Forelimb muscle (tissue), 1 donor: Measurements from ENCODE around the gene STKLD1. TPM values are rescaled to one million over a fixed set of nuclear protein-coding genes. Genes with fewer than 3 reads are reported as not detected.
"Not testable (repeated sequence)": the region's sequence is repeated elsewhere in the genome, so short reads cannot be mapped to it uniquely, and the experiment has no call there.

Source experiments
- DNase-seq: peaks from one replicate; pipeline ENCODE4 v3.0.0-alpha.2; 2013; ENCODE audit warnings: low read depth
- polyA plus RNA-seq: library from polyadenylated mRNA; unstranded; fragments of 120-200 nt; gene quantifications from one replicate; pipeline ENCODE4 v1.2.1, GENCODE V29; 2013; ENCODE audit not compliant: insufficient read length

STKLD1 gene
- polyA plus RNA-seq: 2.2 TPM

DNA sequence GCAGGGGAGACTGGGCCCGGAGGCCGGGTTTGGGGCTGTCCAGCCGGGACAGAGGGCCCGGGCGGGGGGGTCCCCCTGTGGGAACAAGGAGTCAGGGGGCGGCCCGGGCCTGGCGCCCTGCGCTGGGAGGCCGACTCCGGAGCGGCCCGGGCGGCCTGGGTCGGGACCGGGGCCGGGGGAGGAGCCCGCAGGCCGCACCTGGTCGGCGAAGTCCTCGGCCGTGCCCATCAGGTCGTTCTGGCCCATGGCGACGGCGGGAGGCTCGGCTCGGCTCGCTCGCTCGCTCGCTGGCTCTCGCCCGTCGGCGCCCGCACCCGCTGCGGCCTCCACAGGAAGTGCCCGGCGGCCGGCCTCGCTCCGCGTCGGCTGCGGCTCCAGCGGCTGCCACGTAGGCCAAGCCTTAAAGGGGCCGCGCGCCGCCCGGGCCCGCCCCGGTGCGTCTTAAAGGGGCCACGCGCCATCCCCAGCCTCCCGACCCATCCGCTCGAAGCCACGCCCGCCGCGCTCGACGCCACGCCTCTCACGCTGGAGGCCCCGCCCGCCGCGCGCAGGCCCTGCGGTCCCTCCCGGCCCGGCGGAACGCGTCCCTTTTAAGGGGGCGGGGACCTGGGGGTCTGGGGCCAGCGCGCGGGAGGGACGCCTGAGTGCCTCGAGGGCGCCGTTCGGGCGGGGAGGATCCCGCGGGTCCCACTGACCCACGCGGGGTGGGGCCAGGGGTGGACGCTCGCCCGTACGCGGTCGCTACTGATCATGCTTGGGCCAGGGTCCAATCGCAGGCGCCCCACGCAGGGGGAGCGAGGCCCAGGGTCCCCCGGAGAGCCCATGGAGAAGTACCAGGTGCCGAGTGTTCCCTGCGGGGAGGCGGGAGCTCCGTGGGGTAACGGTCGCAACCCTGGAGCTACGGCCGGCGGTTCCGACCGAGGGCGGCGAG, at the start of gene STKLD1, which contains the start of gene SURF4:
TSS of gene STKLD1 (plus strand) at position 643 of the 931 bp plus-strand sequence. CDS start at position 751, 108 bp downstream.
TSS of gene SURF4 (minus strand) at position 337 of the 931 bp plus-strand sequence. CDS start at position 246, 91 bp downstream.
- DNase-seq: peak; percentile 74

DNA sequence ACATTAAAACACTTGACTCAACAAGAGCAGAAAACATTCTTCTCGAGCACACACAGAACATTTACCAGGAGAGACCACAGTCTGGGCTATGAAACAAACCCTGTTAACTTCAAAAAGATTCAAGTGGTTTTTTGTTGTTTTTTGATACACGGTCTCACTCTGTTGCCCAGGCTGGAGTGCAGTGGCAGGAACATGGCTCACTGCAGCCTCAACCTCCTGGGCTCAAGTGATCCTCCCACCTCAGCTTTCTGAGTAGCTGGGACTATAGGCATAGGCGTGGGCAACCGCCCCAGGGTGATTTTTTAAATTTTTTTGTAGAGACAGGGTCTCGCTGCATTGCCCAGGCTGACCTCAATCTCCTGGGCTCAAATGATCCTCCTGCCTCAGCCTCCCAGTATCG, 49.1 kb upstream of the STKLD1 start:
- DNase-seq: not testable (repeated sequence)

DNA sequence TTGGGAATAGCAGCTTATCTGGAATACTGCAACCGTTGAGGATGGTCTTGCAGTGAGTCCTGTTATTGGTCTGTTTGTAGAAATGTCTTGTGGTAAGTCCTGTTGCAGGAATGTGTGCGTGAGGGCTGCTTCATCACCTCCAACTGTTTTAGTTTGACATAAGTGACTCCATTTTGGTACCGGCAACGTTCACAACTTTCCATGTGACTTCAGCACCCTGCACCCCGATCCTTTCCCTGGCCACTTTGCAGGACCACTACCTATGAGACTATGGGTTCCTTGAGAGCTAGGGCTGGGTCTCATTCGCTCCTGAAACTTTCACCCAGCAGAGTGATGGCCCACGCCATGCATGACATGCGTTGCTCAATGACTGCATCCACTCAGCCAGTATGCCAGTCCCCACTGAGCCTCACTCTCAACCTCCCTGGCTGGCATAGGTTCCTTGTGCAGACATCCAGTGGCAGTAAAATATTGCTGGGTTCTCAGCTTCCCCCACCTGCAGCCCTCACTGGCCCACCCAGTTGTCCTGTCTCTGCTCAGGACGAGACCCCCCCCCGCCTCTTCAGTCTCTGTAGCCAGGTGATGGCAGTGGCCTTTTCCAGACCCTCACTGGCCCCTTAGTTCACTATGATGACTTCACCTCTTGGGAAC, 48.2 kb upstream of the STKLD1 start:
- no peak for DNase-seq

DNA sequence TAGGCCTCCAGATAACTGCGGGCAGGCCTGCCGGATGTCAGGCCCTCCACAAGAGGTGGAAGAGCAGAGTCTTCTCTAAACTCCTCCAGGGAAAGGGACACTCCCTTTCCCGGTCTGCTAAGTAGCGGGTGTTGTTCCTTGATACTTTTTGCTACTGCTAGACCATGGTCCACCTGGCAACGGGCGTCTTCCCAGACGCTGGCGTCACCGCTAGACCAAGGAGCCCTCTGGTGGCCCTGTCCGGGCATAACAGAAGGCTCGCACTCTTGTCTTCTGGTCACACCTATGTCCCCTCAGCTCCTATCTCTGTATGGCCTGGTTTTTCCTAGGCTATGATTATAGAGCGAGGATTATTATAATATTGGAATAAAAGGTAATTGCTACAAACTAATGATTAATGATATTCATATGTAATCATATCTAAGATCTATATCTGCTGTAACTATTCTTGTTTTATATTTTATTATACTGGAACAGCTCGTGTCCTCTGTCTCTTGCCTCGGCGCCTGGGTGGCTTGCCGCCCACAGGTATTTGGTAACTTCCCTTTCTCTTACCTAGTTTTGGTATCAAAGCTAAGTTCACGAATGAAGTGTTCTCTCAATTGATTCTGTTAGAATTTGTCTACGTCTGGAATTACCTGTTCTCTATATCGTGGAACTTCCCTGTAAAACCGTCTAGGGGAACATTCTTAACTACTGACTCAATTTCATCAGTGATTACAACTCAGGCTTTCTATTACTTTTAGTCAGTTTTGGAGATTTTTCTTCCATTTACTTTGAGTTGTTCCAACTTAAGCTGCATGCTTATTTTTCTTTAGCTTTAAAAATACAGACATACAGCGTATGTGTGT, 46.6 kb upstream of the STKLD1 start:
- DNase-seq: not testable (repeated sequence)

DNA sequence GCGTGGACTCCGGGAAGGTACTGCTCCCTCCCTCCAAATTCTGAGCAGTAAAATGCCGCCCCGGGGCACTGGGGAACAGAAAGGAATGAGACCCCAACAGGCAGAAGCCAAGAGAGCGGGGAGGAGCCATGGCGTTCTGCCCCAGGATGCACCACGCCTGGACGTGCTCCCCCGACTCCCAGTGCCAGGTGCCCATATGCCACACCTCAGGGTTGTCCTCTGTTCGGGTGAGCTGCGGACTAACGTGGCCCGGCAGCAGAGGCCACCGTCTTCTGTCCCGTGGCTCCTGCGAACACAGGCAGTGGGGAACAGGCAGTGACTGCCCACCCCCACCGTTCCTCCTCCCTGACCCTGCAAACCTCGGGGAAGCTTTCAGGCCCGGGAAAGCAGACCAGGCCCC, 44.9 kb upstream of the STKLD1 start:
- DNase-seq: no peak

DNA sequence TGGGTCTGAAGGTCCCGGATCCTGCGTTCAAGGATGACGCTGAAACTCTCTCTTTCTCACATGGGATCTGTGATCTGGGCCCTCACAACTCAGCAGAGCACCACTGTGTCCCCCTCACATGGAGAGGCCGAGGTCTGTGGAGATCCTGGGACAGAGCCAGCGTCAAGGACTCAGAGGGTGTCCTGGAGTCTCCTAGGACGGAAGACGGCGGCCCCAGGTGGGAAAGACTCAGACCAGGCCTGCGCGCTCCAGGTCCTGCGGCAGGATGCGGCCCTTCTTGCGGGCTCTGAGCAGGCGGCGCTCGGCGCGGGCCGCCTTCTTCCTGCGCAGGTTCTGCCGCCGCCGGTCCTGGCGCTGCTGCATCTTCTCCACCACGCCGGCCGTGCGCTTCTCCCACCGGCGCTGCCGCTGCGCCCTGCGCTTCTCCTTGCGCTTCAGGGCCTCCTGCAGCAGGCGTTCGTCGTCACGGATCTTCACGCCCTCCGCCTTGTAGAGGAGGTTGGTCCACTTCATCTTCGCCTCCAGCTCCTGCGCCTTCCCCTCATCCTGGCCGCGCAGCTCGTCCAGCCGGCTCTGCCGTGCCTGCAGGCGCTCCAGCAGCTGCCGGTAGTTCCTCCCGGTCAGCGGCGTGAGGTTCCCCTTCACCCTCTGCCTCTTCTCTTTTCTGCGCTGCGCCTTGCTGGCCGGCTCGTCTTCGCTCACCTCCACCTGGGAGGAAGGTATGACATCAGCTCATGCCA, 44.4 kb upstream of the STKLD1 start:
- no peak for DNase-seq

DNA sequence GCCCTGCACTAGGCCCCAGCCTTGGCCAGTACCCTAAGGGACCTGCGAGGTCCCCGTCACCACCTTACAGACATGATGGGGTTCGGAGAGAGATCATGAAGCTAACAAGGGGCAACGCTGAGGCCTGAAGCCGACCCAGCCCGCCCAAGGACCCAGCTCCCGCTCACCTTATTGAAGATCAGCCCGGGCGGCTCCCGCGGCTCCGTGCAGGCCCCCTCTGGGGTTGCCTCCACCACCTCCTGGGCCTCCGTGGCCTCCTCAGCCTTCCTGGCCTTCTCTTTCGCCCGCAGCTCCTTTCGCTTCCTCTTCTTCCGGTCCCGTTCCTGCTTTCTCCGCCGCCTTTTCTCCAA, 43.8 kb upstream of the STKLD1 start:
- DNase-seq: no peak

DNA sequence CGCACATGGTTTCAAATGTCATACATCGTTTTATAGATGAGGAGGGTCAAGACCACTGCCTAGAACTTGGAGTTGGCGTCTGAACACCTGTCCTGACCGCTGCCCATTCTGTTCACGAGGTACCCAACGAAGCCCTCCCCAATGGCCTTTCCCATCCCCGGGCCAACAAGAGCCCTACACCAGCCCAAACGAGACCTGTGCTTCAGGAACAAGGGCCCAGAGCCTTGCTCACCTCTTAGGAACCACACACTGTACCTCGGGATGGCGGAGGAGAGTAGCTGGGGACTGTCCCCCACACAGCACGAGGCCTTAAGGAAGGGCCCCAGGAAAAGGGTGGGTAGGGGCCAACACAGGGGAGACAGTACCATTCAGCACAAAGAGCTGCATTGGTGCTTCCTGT, 43.2 kb upstream of the STKLD1 start:
- no peak for DNase-seq

DNA sequence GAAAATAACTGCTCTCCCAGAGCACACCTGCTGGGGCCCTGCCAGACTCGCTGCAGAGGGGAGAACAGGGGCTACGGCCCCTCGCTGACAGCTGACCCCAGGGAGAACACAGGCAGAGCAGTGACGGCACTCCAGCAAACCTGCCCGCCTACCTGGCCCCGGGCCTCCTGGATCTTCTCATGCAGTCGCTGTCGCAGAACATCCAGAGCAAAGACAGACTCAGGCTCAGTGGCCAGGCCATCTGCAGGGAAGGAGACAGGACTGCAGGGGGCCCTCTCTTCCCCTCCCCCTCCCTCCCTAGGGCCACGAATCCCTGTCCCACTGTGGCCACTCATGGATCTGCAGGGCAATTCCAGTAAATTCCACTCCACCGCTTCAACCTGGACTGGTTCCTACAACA, 42.6 kb upstream of the STKLD1 start:
- no peak for DNase-seq

DNA sequence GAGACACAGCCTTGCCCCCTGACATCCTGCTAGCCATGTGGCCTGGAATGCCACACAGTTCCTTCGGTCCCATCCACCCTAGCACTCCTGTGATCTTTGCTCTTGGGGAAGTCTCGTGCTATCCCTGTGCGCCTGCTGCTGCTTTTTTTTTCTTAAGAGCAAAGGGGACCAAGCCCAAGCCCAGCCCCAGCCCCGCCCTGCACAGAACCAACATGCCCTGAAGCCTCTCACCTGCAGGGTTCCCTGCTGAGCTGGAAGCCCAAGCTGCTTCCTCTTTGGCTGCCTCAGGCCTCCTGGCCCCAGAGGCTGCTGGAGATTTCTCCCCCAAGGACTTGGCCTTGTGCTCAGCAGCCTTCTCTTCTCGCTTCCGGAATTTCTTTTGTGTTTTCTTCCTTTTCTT, 42.0 kb upstream of the STKLD1 start:
- DNase-seq: no peak

DNA sequence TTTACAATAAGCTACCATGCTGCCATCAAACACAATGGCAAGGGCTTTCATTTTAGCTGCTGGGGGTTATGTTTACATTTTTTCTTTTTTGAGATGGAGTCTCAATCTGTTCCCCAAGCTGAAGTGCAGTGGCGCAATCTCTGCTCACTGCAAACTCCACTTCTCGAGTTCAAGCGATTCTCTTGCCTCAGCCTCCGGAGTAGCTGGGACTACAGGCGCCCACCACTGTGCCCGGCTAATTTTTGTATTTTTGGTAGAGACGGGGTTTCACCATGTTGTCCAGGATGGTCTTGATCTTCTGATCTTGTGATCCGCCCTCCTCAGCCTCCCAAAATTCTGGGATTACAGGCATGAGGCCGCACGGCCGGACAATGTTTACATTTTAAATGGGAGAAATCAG, 41.3 kb upstream of the STKLD1 start:
- DNase-seq: not testable (repeated sequence)

DNA sequence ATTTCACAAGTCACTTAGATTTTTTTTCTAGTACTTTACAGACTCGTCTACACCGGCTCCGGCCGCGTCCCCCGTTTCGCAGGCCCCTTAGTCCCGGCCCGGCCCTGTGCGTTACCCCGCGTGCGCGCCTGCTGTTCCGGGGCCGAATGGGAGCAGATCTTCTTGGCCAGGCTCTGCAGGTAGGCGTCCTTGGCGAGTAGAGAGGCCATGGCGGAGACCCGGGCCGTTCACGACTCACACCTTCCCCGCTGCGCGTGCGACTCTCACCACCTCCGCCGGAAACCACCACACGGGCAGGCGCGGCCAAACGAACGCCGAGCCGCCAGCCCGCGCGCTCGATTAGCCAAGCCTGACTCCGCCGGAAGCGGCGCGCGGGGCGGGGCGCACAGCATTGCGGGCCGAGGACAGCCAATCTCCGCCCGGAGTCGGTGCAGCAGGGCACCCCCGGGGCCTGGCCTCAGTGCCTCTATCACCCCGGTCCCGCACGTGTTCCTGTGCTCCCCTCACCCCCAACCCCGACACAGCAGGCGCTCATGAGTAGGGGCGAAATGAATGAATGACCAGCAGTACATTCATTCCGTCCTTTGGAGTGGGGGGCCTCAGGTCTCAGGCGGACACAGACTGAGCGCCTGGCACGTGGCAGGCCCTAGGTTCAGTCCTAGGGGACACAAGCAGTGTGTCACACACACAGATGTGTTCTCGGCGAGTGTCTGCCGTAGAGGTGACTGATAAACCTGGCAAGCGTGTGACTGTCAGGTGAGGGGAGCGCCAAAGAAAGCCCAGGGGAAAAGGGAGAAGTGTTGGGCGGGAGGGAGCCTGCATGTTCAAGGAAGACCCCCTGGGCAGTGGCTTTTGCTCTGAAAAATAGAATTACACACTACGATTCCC, 40.0 kb upstream of the STKLD1 start, which contains the start of gene SURF6:
TSS of gene SURF6 (minus strand) at position 265 of the 888 bp plus-strand sequence. CDS start at position 209, 56 bp downstream.
- peak; percentile 66 for DNase-seq

DNA sequence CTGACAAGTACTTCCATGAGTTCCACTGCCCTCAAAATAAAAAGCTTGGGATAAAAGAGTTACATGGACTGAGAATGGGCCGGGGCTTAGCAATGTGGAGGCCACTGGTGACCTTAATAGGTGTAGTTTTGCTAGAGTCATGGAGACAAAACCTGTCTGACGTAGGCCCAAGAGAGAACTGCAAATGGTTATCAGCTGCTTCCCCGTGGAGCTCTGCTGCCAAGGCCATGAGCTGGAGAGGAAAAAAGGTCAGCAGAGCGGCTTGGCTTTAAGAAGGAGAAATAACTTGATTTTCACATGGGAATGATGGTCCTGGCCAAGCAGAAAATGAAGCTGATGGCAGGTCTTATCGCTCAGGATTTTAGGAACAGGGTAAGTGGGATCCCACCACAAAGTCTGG, 36.5 kb upstream of the STKLD1 start:
- DNase-seq: no peak

DNA sequence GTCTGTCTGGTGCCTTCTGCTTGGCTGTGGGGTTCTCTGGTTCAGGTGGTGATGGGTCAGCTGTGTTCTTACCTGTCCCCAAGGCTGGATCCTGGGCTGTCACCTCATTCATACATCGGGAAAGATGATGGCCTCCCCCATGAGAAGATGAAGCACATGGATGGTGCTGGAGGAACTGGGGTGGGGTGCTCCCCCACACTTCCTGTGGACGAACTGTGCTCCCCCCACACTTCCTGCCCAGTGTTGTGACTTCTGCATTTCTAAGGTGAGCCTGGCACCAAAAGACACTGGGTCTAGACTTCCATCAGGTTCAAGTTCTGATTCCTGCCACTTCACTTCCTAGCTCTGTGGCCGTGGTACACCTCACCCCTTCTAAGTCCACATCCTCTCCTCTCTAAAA, 35.9 kb upstream of the STKLD1 start:
- DNase-seq: no peak

DNA sequence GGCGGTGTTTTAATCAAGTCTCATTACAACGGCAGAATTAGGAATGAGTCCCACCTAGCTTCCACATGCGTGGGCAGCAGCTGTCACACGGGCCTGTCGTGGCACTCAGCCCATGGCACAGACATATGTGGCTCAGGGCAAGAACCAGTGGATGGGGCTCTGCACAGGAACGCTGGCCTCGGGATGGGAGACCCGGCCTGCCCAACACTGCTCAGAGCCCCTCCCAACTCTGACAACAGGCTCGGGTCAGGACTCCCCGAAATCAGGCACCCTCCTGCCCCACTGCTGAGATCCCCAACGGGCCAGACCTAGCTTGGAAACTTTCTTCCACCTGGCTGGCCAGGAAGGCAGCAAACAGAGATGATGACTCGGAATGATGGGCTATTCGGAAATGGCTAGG, 35.2 kb upstream of the STKLD1 start:
- DNase-seq: no peak

DNA sequence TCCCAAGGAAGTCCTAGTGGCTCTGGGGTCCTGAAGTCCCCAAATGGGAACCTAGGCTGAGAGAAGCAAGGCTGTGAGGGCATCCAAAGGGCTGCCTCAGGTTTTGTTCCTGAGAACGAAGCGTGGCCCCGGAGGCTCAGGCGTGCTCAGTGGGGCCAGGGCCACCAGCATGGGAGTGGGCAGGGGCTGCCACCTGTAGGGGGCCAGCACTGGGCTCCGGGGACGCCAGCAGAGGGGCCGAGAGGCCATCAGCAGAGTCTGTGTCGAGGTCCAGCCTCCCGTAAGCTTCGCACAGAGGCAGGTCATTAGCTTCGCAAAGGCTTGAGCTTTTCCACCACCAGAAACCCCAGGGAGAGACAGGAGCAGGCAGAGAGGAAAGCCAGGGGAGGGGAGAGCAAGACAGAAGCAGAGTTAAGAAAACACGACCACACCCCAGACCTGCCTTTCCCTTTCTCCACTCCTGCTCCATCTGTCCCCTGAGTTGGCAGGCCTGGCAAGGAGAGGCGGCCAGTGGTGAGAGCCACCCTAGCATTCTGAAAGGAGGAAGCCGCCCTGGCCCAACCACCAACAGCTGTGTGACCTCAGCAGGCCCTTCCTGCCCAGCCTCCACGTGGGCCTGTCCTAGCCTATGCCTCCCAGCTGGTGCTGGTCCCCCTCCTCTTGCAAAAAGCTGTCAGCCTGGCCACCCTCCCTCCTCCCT, 34.6 kb upstream of the STKLD1 start:
- DNase-seq: no peak

DNA sequence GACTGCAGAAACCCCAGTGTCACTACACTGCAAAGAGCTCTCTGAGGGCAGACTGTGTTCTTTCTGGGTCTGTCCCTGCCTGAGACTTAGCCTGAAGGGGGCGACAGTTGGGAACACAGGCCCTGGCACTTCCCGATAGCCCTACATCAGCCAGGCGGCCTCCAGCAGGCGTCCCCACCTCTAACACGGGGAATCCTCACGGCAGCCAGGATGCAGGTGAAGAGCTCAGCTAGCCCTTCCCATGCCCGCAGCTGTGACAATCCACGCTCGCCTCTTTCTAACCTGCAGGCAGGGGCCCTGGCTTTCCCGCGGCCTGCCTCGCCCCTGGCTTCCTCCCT, 34.1 kb upstream of the STKLD1 start:
- DNase-seq: no peak

DNA sequence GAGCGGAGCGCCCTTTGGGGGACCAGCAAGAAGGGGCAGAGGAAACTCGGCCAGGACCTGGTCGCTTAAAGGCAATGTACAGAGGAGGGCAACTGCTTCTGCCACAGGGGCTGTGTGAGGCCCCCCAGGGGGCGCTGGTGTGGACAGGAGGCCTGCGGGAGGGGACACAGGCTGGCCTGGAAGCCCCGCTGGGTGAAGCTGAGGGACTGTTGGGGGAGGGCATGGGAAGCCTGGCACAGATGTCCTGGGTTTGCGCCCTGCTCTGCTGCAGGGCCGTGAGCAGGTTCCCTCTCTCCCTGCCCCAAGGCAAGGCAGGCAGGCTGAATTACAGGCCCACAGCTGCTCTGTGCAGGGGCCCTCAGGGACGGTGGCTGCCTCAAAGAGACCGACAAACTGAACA, 33.6 kb upstream of the STKLD1 start:
- DNase-seq: no peak

DNA sequence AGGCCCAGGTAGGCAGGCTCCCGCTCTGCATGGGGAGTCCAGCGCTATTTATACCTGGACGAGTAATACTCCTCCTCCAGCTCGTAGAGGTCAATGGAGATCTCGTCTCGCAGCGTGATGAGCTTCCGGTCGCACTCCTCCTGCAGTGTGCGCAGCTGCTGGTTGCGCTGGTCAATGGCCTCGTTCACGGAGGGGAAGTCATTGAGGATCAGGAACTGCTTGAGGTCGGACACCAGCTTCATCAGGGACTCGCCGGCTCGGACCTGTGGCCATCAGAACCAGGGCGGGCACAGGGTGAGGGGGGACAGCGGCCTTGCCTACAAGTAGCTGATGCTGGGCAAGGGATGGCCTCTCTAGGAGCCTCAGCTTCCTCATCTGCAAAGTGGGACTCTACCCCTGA, 32.1 kb upstream of the STKLD1 start:
- DNase-seq: no peak

DNA sequence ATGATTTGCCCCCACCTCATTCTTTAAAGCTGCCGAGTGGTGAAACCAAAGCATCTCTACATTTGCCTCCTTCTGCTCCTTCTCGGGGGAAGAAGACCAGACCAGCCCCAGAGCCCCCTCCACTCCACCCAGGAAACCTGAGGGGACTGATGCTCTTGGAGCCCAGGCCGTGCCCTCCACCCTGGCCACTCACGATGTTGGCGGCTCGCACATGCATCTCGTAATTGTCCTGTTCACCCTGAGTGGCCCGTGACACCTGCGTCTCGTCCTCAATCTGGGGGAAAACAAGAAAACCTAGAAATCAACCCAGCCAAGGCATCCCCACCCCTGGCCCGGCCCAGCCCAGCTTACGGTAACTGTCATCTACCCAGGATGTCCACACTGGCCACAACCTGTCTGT, 31.2 kb upstream of the STKLD1 start:
- DNase-seq: no peak
